IMR-90 (cell line): ENCODE data around the gene ZNF366. TPM values are rescaled to one million over a fixed set of nuclear protein-coding genes. Genes with fewer than 3 reads are reported as not detected.

Source experiments
- ATAC-seq: fragments of 200-7000 bp; cut with Tn5 transposase; 2 replicates; pipeline ENCODE4 v1.9.1; 2020; ENCODE audit warnings: low read depth, mild to moderate bottlenecking, moderate library complexity
- BruUV-seq: library from RNA; stranded (reverse); fragments of 400-500 nt; replicated peaks from 2 replicates; lab custom pipeline; 2021; lab: Mats Ljungman, UMichigan
- CTCF ChIA-PET: fragments of 300-600 bp; formaldehyde crosslinking; extraction: SDS; loops from one replicate; lab custom pipeline; 2021; ENCODE audit warnings: antibody characterized with exemption; lab: Yijun Ruan, JAX
- POLR2A ChIA-PET: fragments of 300-600 bp; sonication (Branson Sonifier 250); formaldehyde crosslinking; loops from one replicate; lab custom pipeline; 2022; ENCODE audit warnings: antibody characterized with exemption; ENCODE audit not compliant: unreplicated experiment; lab: Charles Lee
- DNase-seq: peaks from one replicate; pipeline ENCODE4 v3.0.0; 2013
- H2AFZ ChIP-seq: replicated peaks from 2 replicates; pipeline ENCODE3; 2013; ENCODE audit warnings: low read length, mild to moderate bottlenecking; ENCODE audit not compliant: poor library complexity
- H2AK5ac ChIP-seq: 2 replicates; pipeline ENCODE4 v1.6.1; 2013; ENCODE audit warnings: low read depth, low read length, inconsistent platforms
- H2AK9ac ChIP-seq: replicated peaks from 2 replicates; pipeline ENCODE3; 2013; ENCODE audit warnings: mild to moderate bottlenecking, low read depth, low read length, moderate library complexity; ENCODE audit not compliant: poor library complexity
- H2BK120ac ChIP-seq: 2 replicates; pipeline ENCODE4 v1.6.1; 2013; ENCODE audit warnings: low read depth, low read length, inconsistent platforms
- H2BK15ac ChIP-seq: 3 replicates; pipeline ENCODE4 v1.6.1; 2013; ENCODE audit warnings: low read depth, low read length, inconsistent platforms
- H2BK20ac ChIP-seq: 2 replicates; pipeline ENCODE4 v1.6.1; 2013; ENCODE audit warnings: low read depth, mild to moderate bottlenecking, inconsistent platforms, low read length, moderate library complexity
- H2BK5ac ChIP-seq: 2 replicates; pipeline ENCODE4 v1.6.1; 2013; ENCODE audit warnings: mild to moderate bottlenecking, low read depth, low read length, inconsistent platforms; ENCODE audit not compliant: poor library complexity, severe bottlenecking
- H3K14ac ChIP-seq: replicated peaks from 2 replicates; pipeline ENCODE4 v1.6.1; 2013; ENCODE audit warnings: low read depth, low read length, inconsistent platforms
- H3K18ac ChIP-seq: 2 replicates; pipeline ENCODE4 v1.6.1; 2013; ENCODE audit warnings: low read depth, low read length, control low read depth
- H3K23ac ChIP-seq: 2 replicates; pipeline ENCODE4 v1.6.1; 2013; ENCODE audit warnings: low read depth, low read length, inconsistent platforms
- H3K27ac ChIP-seq: 2 replicates; pipeline ENCODE4 v1.5.1; 2013; ENCODE audit warnings: mild to moderate bottlenecking, control low read depth, low read length; ENCODE audit not compliant: insufficient read depth
- H3K27me3 ChIP-seq: 2 replicates; pipeline ENCODE4 v1.6.1; 2013; ENCODE audit warnings: low read length; ENCODE audit not compliant: control insufficient read depth, insufficient read depth
- H3K36me3 ChIP-seq: 2 replicates; pipeline ENCODE4 v1.6.1; 2013; ENCODE audit warnings: low read length, mixed read lengths; ENCODE audit not compliant: control insufficient read depth, insufficient read depth
- H3K4ac ChIP-seq: 2 replicates; pipeline ENCODE4 v1.6.1; 2013; ENCODE audit warnings: low read depth, low read length, inconsistent platforms
- H3K4me1 ChIP-seq: 2 replicates; pipeline ENCODE4 v1.6.1; 2013; ENCODE audit warnings: low read length, mixed read lengths; ENCODE audit not compliant: control insufficient read depth, insufficient read depth
- H3K4me2 ChIP-seq: 2 replicates; pipeline ENCODE4 v1.6.1; 2013; ENCODE audit warnings: low read depth, mild to moderate bottlenecking, control low read depth, low read length, moderate library complexity
- H3K4me3 ChIP-seq: 2 replicates; pipeline ENCODE4 v1.5.1; 2013; ENCODE audit warnings: low read depth, mild to moderate bottlenecking, control low read depth, low read length, moderate library complexity; ENCODE audit not compliant: insufficient read depth
- H3K56ac ChIP-seq: 2 replicates; pipeline ENCODE4 v1.6.1; 2013; ENCODE audit warnings: low read length, inconsistent platforms; ENCODE audit not compliant: insufficient read depth; ENCODE audit errors: extremely low read depth
- H3K79me1 ChIP-seq, 2 experiments: 2 replicates each; pipeline ENCODE4 v1.6.1; 2013; ENCODE audit warnings: low read length in 2 of 2, inconsistent platforms in 1 of 2, low read depth in 1 of 2
- H3K9ac ChIP-seq: 2 replicates; pipeline ENCODE4 v1.6.1; 2013; ENCODE audit warnings: low read depth, low read length, control low read depth
- H3K9me1 ChIP-seq: 2 replicates; pipeline ENCODE4 v1.6.1; 2013; ENCODE audit warnings: low read length, inconsistent platforms; ENCODE audit not compliant: insufficient read depth
- H3K9me3 ChIP-seq: 2 replicates; pipeline ENCODE4 v1.6.1; 2013; ENCODE audit warnings: low read length; ENCODE audit not compliant: control insufficient read depth, insufficient read depth
- H4K20me1 ChIP-seq: 2 replicates; pipeline ENCODE4 v1.6.1; 2013; ENCODE audit warnings: low read length, inconsistent platforms; ENCODE audit not compliant: insufficient read depth
- H4K5ac ChIP-seq: 2 replicates; pipeline ENCODE4 v1.6.1; 2013; ENCODE audit warnings: mild to moderate bottlenecking, low read depth, low read length, control low read depth
- H4K8ac ChIP-seq, 2 experiments: 2 replicates each; pipeline ENCODE4 v1.6.1; 2013; ENCODE audit warnings: low read depth in 2 of 2, low read length in 2 of 2, control low read depth in 1 of 2, inconsistent platforms in 1 of 2
- H4K91ac ChIP-seq: 2 replicates; pipeline ENCODE4 v1.6.1; 2013; ENCODE audit warnings: low read depth, low read length, inconsistent platforms; ENCODE audit not compliant: insufficient read depth
- BHLHE40 ChIP-seq: fragments of 150-350 bp; IDR thresholded peaks from 2 replicates; pipeline ENCODE4 v1.6.1; 2016; ENCODE audit warnings: mild to moderate bottlenecking, low read depth, low read length
- ELK1 ChIP-seq: fragments of 150-350 bp; IDR thresholded peaks from 2 replicates; pipeline ENCODE4 v1.6.1; 2016; ENCODE audit warnings: low read depth, mild to moderate bottlenecking, low read length, moderate library complexity, borderline replicate concordance
- MAFK ChIP-seq: IDR thresholded peaks from 2 replicates; pipeline ENCODE4 v1.6.1; 2012; ENCODE audit warnings: low read depth, low read length, improper control_type of control experiment
- MXI1 ChIP-seq: IDR thresholded peaks from 2 replicates; pipeline ENCODE4 v1.6.1; 2012; ENCODE audit warnings: low read depth, mild to moderate bottlenecking, low read length, moderate library complexity, borderline replicate concordance
- NFE2L2 ChIP-seq: fragments of 150-350 bp; IDR thresholded peaks from 2 replicates; pipeline ENCODE4 v1.6.1; 2016; ENCODE audit warnings: low read depth, mild to moderate bottlenecking, low read length
- POLR2A ChIP-seq: IDR thresholded peaks from 2 replicates; pipeline ENCODE4 v1.6.1; 2012; ENCODE audit warnings: mild to moderate bottlenecking, low read depth, low read length
- RAD21 ChIP-seq: IDR thresholded peaks from 2 replicates; pipeline ENCODE4 v1.6.1; 2012; ENCODE audit warnings: low read length, improper control_type of control experiment
- RCOR1 ChIP-seq: IDR thresholded peaks from 2 replicates; pipeline ENCODE4 v1.6.1; 2012; ENCODE audit warnings: mild to moderate bottlenecking, low read length, improper control_type of control experiment; ENCODE audit not compliant: insufficient replicate concordance
- RFX5 ChIP-seq: IDR thresholded peaks from 2 replicates; pipeline ENCODE4 v1.8.0; 2012; ENCODE audit warnings: low read depth, mild to moderate bottlenecking, low read length, moderate library complexity
- SMC3 ChIP-seq: fragments of 150-350 bp; IDR thresholded peaks from 2 replicates; pipeline ENCODE4 v1.6.1; 2016; ENCODE audit warnings: low read depth, mild to moderate bottlenecking, antibody characterized with exemption, low read length, moderate library complexity
- WGBS, 2 experiments: methylation state at CpG; one replicate each; pipeline versions ENCODE4 v1.1.5 to v1.1.7; 2013; ENCODE audit warnings: missing lambda C conversion rate in 2 of 2; ENCODE audit not compliant: insufficient read length in 1 of 2; ENCODE audit errors: extremely low coverage in 2 of 2; 5-methylcytosine and 5-hydroxymethylcytosine counted together
- dilution Hi-C: fragments of 300-500 bp; cut with HindIII; formaldehyde crosslinking; loops from one replicate; pipeline ENCODE4 v1.14.3; 2018; ENCODE audit warnings: low sequenced_read_pairs; ENCODE audit not compliant: unreplicated experiment
- in situ Hi-C: fragments of 300-500 bp; cut with MboI; formaldehyde crosslinking; loops from 3 replicates; pipeline ENCODE4 v1.14.3; 2019; ENCODE audit warnings: low sequenced_read_pairs, inconsistent platforms, mixed read lengths
- intact Hi-C: fragments of 100-400 bp; cut with micrococcal nuclease; formaldehyde crosslinking; loops from 2 replicates; pipeline ENCODE4 v1.10.0; 2022
- polyA plus RNA-seq, 3 experiments: library from polyadenylated mRNA; depleted of rRNA; stranded (reverse); fragments of >200 nt; gene quantifications; 2 replicates each; pipeline ENCODE4 v1.2.3, GENCODE V29; 2012; ENCODE audit warnings: low replicate concordance in 1 of 3
- total RNA-seq: library from RNA; depleted of rRNA; stranded (reverse); fragments of >200 nt; gene quantifications from 2 replicates; pipeline ENCODE4 v1.2.3, GENCODE V29; 2012
- TF ChIP-seq, protein P1 (sequence below): conservative IDR thresholded peaks from 2 replicates; pipeline ENCODE4 v1.5.1; 2012; ENCODE audit warnings: mild to moderate bottlenecking, low read depth, low read length, improper control_type of control experiment
- TF ChIP-seq, protein P2 (sequence below): fragments of 150-350 bp; IDR thresholded peaks from 2 replicates; pipeline ENCODE4 v1.6.1; 2017; ENCODE audit warnings: mild to moderate bottlenecking, antibody characterized with exemption, low read length, low read depth

The ZNF366 gene
- total and polyA plus RNA-seq, 2 of the 4 experiments (the other 2 are of a cell fraction), result not detected

GRCh38 chr5:72456391-72457074 is 50.7 kb downstream of the ZNF366 start:
- H3K18ac ChIP-seq, result no peak overlapping the region
- H3K27me3 ChIP-seq, result no peaks in the 10 kb centered on the region
- no peak overlapping the region for H3K23ac ChIP-seq
- no peak overlapping the region for H2BK5ac ChIP-seq
- no peak for DNase-seq
- no peak overlapping the region for H3K14ac ChIP-seq
- H2BK15ac ChIP-seq, result no peak overlapping the region
- peaks cover 20% of the 10 kb centered on the region for H3K4me1 ChIP-seq
- no peak overlapping the region for H2AK5ac ChIP-seq
- H2BK120ac ChIP-seq, result no peak overlapping the region
- H2BK20ac ChIP-seq, result no peak overlapping the region
- WGBS, 2 experiments, result no CpG with 5 or more reads among the region's 8 CpGs
- no peak overlapping the region for H3K56ac ChIP-seq
- no peaks in the 10 kb centered on the region for H3K79me1 ChIP-seq
- peaks cover 15% of the 10 kb centered on the region for H3K9me1 ChIP-seq
- BruUV-seq, result no TSS peak
- no peak overlapping the region for H4K8ac ChIP-seq
- dilution Hi-C loops (no loop called here), intact Hi-C loops (no loop called here), in situ Hi-C loops (no loop called here)
- no peak overlapping the region for H2AFZ ChIP-seq
- no peak overlapping the region for H2AK9ac ChIP-seq
- H4K20me1 ChIP-seq, result no peaks in the 10 kb centered on the region
- no peaks in the 10 kb centered on the region for H3K9me3 ChIP-seq
- H3K4me2 ChIP-seq, result no peak overlapping the region
- no peak overlapping the region for H3K4me3 ChIP-seq
- no peak for TF ChIP-seq RCOR1
- no peak for TF ChIP-seq BHLHE40
- no peak for TF ChIP-seq MAFK
- no peak for TF ChIP-seq NFE2L2
- TF ChIP-seq MXI1, result no peak
- TF ChIP-seq SMC3, result no peak
- TF ChIP-seq, protein P1, sequence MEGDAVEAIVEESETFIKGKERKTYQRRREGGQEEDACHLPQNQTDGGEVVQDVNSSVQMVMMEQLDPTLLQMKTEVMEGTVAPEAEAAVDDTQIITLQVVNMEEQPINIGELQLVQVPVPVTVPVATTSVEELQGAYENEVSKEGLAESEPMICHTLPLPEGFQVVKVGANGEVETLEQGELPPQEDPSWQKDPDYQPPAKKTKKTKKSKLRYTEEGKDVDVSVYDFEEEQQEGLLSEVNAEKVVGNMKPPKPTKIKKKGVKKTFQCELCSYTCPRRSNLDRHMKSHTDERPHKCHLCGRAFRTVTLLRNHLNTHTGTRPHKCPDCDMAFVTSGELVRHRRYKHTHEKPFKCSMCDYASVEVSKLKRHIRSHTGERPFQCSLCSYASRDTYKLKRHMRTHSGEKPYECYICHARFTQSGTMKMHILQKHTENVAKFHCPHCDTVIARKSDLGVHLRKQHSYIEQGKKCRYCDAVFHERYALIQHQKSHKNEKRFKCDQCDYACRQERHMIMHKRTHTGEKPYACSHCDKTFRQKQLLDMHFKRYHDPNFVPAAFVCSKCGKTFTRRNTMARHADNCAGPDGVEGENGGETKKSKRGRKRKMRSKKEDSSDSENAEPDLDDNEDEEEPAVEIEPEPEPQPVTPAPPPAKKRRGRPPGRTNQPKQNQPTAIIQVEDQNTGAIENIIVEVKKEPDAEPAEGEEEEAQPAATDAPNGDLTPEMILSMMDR, result no peak
- no peak for TF ChIP-seq RAD21
- no peak for TF ChIP-seq POLR2A
- no peak for TF ChIP-seq ELK1
- TF ChIP-seq RFX5, result no peak
- TF ChIP-seq, protein P2, sequence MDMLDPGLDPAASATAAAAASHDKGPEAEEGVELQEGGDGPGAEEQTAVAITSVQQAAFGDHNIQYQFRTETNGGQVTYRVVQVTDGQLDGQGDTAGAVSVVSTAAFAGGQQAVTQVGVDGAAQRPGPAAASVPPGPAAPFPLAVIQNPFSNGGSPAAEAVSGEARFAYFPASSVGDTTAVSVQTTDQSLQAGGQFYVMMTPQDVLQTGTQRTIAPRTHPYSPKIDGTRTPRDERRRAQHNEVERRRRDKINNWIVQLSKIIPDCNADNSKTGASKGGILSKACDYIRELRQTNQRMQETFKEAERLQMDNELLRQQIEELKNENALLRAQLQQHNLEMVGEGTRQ, result no peak
- CTCF ChIA-PET, result no interaction called here
- H4K5ac ChIP-seq, result no peak overlapping the region
- H3K36me3 ChIP-seq, result no peaks in the 10 kb centered on the region
- no peak for ATAC-seq
- no peak overlapping the region for H3K9ac ChIP-seq
- no peak overlapping the region for H3K27ac ChIP-seq
- no peak overlapping the region for H4K91ac ChIP-seq
- POLR2A ChIA-PET, result no interaction called here
- no peak overlapping the region for H3K4ac ChIP-seq
